ENCODE measurements around the gene CD3G. TPM values are rescaled to one million over a fixed set of nuclear protein-coding genes. Genes with fewer than 3 reads are reported as not detected.

Gene CD3G
- total and polyA plus RNA-seq, 9 of the 15 experiments (the other 6 are each of a cell fraction or from before 2014, with no cell fraction given), result 0.30 to 1.7 (median 0.47) TPM

GRCh38 chr11:118359295-118359958 lies 15.3 kb downstream of the CD3G start, which contains the start of gene UBE4A (continued):
- TF ChIP-seq, protein P1, sequence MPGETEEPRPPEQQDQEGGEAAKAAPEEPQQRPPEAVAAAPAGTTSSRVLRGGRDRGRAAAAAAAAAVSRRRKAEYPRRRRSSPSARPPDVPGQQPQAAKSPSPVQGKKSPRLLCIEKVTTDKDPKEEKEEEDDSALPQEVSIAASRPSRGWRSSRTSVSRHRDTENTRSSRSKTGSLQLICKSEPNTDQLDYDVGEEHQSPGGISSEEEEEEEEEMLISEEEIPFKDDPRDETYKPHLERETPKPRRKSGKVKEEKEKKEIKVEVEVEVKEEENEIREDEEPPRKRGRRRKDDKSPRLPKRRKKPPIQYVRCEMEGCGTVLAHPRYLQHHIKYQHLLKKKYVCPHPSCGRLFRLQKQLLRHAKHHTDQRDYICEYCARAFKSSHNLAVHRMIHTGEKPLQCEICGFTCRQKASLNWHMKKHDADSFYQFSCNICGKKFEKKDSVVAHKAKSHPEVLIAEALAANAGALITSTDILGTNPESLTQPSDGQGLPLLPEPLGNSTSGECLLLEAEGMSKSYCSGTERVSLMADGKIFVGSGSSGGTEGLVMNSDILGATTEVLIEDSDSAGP (CRISPR knock-in tag; IDR thresholded peaks at IDR 0.05), result no peak
- no peak for TF ChIP-seq ZBTB17 (CRISPR knock-in tag; IDR thresholded peaks at IDR 0.05)
- TF ChIP-seq SOX6 (IDR thresholded peaks at IDR 0.05), result 0 out of 2 replicates have a peak, but pooled peaks have one; percentile 8
- no peak for TF ChIP-seq HOXB6 (CRISPR knock-in tag; IDR thresholded peaks at IDR 0.05; ENCODE audit: borderline replicate concordance)
- no peak for TF ChIP-seq MTF1 (CRISPR knock-in tag; IDR thresholded peaks at IDR 0.05; ENCODE audit: borderline replicate concordance)
- TF ChIP-seq RBFOX2 (IDR thresholded peaks at IDR 0.05; ENCODE audit: low read depth, low read length), result peak; percentile 92
- TF ChIP-seq, protein P2, sequence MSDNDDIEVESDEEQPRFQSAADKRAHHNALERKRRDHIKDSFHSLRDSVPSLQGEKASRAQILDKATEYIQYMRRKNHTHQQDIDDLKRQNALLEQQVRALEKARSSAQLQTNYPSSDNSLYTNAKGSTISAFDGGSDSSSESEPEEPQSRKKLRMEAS (CRISPR knock-in tag; IDR thresholded peaks at IDR 0.05), result 0 out of 2 replicates have a peak, but pooled peaks have one; percentile 42
- TF ChIP-seq HIVEP1 (CRISPR knock-in tag; IDR thresholded peaks at IDR 0.05), result no peak
- peak; percentile 83 for TF ChIP-seq IRF9 (tag; IDR thresholded peaks at IDR 0.05)
- peak; percentile 52; the same call in 1 of the 2 replicates for TF ChIP-seq NCOA1 (IDR thresholded peaks at IDR 0.05; ENCODE audit: low read depth)
- no peak for TF ChIP-seq STAG1 (CRISPR knock-in tag; IDR thresholded peaks at IDR 0.05; ENCODE audit: borderline replicate concordance)
- TF ChIP-seq SMARCE1 (IDR thresholded peaks at IDR 0.05), result no peak
- TF ChIP-seq BRD9 (IDR thresholded peaks at IDR 0.05; ENCODE audit: low read depth, partially characterized antibody), result no peak
- peak; percentile 91 for TF ChIP-seq MYC (IDR thresholded peaks at IDR 0.05; ENCODE audit: low read depth, low read length)
- no peak for TF ChIP-seq MYC (CRISPR knock-in tag; IDR thresholded peaks at IDR 0.05; ENCODE audit: borderline replicate concordance, low read depth)
- TF ChIP-seq, protein P3, sequence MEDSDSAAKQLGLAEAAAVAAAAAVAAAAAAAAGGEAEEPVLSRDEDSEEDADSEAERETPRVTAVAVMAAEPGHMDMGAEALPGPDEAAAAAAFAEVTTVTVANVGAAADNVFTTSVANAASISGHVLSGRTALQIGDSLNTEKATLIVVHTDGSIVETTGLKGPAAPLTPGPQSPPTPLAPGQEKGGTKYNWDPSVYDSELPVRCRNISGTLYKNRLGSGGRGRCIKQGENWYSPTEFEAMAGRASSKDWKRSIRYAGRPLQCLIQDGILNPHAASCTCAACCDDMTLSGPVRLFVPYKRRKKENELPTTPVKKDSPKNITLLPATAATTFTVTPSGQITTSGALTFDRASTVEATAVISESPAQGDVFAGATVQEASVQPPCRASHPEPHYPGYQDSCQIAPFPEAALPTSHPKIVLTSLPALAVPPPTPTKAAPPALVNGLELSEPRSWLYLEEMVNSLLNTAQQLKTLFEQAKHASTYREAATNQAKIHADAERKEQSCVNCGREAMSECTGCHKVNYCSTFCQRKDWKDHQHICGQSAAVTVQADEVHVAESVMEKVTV (CRISPR knock-in tag; IDR thresholded peaks at IDR 0.05), result no peak
- no peak for TF ChIP-seq GABPB2 (CRISPR knock-in tag; conservative IDR thresholded peaks at IDR 0.05)
- no peak for TF ChIP-seq HEY1 (CRISPR knock-in tag; IDR thresholded peaks at IDR 0.05; ENCODE audit: borderline replicate concordance)
- TF ChIP-seq, protein P4, sequence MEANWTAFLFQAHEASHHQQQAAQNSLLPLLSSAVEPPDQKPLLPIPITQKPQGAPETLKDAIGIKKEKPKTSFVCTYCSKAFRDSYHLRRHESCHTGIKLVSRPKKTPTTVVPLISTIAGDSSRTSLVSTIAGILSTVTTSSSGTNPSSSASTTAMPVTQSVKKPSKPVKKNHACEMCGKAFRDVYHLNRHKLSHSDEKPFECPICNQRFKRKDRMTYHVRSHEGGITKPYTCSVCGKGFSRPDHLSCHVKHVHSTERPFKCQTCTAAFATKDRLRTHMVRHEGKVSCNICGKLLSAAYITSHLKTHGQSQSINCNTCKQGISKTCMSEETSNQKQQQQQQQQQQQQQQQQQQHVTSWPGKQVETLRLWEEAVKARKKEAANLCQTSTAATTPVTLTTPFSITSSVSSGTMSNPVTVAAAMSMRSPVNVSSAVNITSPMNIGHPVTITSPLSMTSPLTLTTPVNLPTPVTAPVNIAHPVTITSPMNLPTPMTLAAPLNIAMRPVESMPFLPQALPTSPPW (CRISPR knock-in tag; IDR thresholded peaks at IDR 0.05), result peak; percentile 34; the same call in 1 of the 2 replicates
- TF ChIP-seq HMBOX1 (IDR thresholded peaks at IDR 0.05), result no peak
